A673 (cell line): ENCODE results near the gene YAF2.

Experiments used
- CTCF ChIP-seq: fragments of 300-800, 200-600 bp; sonication (generic); conservative IDR thresholded peaks from 2 replicates; pipeline ENCODE4 v1.5.1; 2017; ENCODE audit warnings: low read depth, mild to moderate bottlenecking, antibody characterized with exemption, low read length, moderate library complexity, mixed read lengths
- EZH2 ChIP-seq: fragments of 200-600 bp; sonication (generic); IDR thresholded peaks from 2 replicates; pipeline ENCODE4 v1.6.1; 2017; ENCODE audit warnings: borderline replicate concordance, low read depth, mild to moderate bottlenecking, mixed read lengths, antibody characterized with exemption, low read length; ENCODE audit not compliant: poor library complexity, severe bottlenecking

GRCh38 chr12:42118136-42118879 is 119.7 kb downstream of the YAF2 start:
- TF ChIP-seq CTCF, result no peak
- no peak for TF ChIP-seq EZH2
